Effector memory CD8-positive, alpha-beta T cell (primary cell): ENCODE results near the gene MKRN2OS.

ENCODE experiments used
- ATAC-seq: fragments of 150-1000 bp; cut with Tn5 transposase; replicated peaks from 2 replicates; pipeline ENCODE4 v1.10.0; 2021; ENCODE audit warnings: mild to moderate bottlenecking, moderate library complexity
- DNase-seq, 3 experiments: peaks; one replicate each; pipeline ENCODE4 v3.0.0; 2021
- H3K27ac Mint-ChIP-seq, 2 donors: one replicate each; pipeline ENCODE4 v1.8.0; 2022; ENCODE audit warnings: mild to moderate bottlenecking in 2 of 2, mixed read lengths in 2 of 2, moderate library complexity in 2 of 2
- H3K27me3 Mint-ChIP-seq, 2 donors: one replicate each; pipeline ENCODE4 v1.8.0; 2022; ENCODE audit warnings: mixed read lengths in 2 of 2
- H3K36me3 Mint-ChIP-seq: one replicate; pipeline ENCODE4 v1.8.0; 2022; ENCODE audit warnings: mild to moderate bottlenecking, moderate library complexity, mixed read lengths; ENCODE audit not compliant: insufficient read depth
- H3K4me1 Mint-ChIP-seq, 2 donors: one replicate each; pipeline ENCODE4 v1.8.0; 2022; ENCODE audit warnings: low read depth in 2 of 2, mixed read lengths in 2 of 2
- H3K4me3 Mint-ChIP-seq, 2 donors: one replicate each; pipeline ENCODE4 v1.8.0; 2022; ENCODE audit warnings: mild to moderate bottlenecking in 2 of 2, mixed read lengths in 2 of 2, moderate library complexity in 2 of 2
- H3K9me3 Mint-ChIP-seq, 2 donors: one replicate each; pipeline ENCODE4 v1.8.0; 2022; ENCODE audit warnings: mixed read lengths in 2 of 2

MKRN2OS gene

GRCh38 chr3:12521010-12521409 is 24.3 kb downstream of the MKRN2OS start:
- H3K27ac Mint-ChIP-seq: no peak overlapping the region
- H3K36me3 Mint-ChIP-seq: peaks cover 3% of the 10 kb centered on the region

GRCh38 chr3:12518261-12519028 is 26.9 kb downstream of the MKRN2OS start:
- Mint-ChIP-seq H3K4me1 (peaks cover 0 to 3% of the 10 kb centered on the region in 2 donors), H3K36me3 (no peaks in the 10 kb centered on the region), H3K4me3 (no peak overlapping the region), H3K27me3 (no peaks in the 10 kb centered on the region), H3K9me3 (no peaks in the 10 kb centered on the region), H3K27ac (no peak overlapping the region)
- DNase-seq: no peak
- no peak for ATAC-seq

More at GRCh38 chr3:12521010-12521409, 24.3 kb downstream of the MKRN2OS start:
- no peak for ATAC-seq
- no peaks in the 10 kb centered on the region for H3K4me1 Mint-ChIP-seq
- H3K9me3 Mint-ChIP-seq: no peaks in the 10 kb centered on the region
- no peak overlapping the region for H3K4me3 Mint-ChIP-seq
- H3K27me3 Mint-ChIP-seq: no peaks in the 10 kb centered on the region
- DNase-seq: no peak

DNA sequence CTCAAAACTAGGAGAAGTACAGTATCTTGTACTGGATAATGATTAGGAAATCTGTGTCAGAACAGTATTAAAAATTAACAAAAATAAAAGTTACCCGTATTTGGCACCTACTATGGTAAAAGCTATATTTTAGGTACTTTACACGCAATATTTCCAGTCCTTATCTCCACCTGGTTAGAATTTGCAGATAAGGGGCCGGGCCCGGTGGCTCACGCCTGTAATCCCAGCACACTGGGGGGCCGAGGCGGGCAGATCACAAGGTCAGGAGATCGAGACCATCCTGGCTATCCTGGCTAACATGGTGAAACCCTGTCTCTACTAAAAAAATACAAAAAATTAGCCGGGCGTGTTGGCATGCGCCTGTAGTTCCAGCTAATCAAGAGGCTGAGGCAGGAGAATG is 28.4 kb downstream of the MKRN2OS start:
- Mint-ChIP-seq H3K4me1 (peaks cover 0 to 3% of the 10 kb centered on the region in 2 donors), H3K4me3 (no peak overlapping the region), H3K36me3 (no peaks in the 10 kb centered on the region), H3K27ac (no peak overlapping the region), H3K9me3 (no peaks in the 10 kb centered on the region), H3K27me3 (no peaks in the 10 kb centered on the region)
- DNase-seq (no peak), ATAC-seq (no peak)

DNA sequence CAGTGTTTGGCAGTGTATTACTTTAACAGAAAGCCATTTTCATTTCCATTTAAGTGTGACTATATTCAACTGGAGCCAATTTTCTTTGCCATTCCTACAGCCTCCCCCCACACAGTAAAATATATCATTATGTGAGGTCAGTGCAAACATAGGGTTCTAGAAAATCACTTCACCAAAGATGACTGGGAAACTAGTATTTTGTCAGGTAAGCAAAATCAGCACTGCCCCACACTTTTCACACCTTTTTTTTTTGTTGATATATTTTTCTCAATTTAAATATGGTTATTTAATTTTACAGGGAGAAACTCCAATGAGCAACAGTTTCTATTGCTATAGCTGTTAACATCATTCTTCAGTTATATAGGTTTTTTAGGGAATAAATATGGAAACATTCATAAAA is 29.7 kb downstream of the MKRN2OS start:
- H3K4me3 Mint-ChIP-seq: no peak overlapping the region
- no peaks in the 10 kb centered on the region for H3K36me3 Mint-ChIP-seq
- H3K27me3 Mint-ChIP-seq: no peaks in the 10 kb centered on the region
- H3K27ac Mint-ChIP-seq: peak overlapping the region in 1 of 2 donors; percentile 71
- no peaks in the 10 kb centered on the region for H3K9me3 Mint-ChIP-seq
- peaks cover 0 to 3% of the 10 kb centered on the region in 2 donors for H3K4me1 Mint-ChIP-seq
- ATAC-seq: no peak
- no peak for DNase-seq

- no peaks in the 10 kb centered on the region for H3K36me3 Mint-ChIP-seq
- no peak for ATAC-seq
- no peaks in the 10 kb centered on the region for H3K9me3 Mint-ChIP-seq
- H3K27me3 Mint-ChIP-seq: no peaks in the 10 kb centered on the region
- no peak overlapping the region for H3K27ac Mint-ChIP-seq
- no peak overlapping the region for H3K4me3 Mint-ChIP-seq
- no peak for DNase-seq
- H3K4me1 Mint-ChIP-seq: peaks cover 0 to 3% of the 10 kb centered on the region in 2 donors
Measured at GRCh38 chr3:12513694-12514446, 31.4 kb downstream of the MKRN2OS start.

DNA sequence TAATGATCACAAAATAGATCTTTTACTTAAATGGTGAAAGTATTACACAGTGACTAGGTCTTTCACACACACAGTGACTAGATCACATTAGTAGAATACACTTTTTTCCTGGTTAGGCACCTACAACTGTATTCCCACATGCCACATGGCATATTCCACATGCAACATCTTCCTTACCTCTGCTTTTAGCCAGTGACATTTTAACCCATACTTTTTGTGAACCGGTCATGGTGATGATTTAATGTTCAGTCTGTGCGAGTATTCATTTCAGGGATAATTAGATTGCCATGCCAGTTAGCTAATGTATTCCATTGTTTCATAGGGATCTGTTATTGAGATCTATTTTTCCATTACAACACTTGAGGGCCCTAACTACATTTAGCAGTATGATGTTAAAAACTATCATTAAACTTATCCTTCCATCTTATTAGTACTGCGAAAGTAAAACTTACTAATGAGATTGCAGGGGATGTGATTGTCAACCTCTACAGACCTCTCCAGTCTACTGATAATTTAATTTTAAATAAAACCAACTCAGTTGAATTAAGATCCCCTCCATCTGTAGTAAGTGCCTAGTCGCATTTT is 32.7 kb downstream of the MKRN2OS start:
- ATAC-seq: no peak
- no peak overlapping the region for H3K4me3 Mint-ChIP-seq
- no peak for DNase-seq
- no peak overlapping the region for H3K27ac Mint-ChIP-seq
- no peaks in the 10 kb centered on the region for H3K36me3 Mint-ChIP-seq
- H3K4me1 Mint-ChIP-seq: peaks cover 0 to 3% of the 10 kb centered on the region in 2 donors
- no peaks in the 10 kb centered on the region for H3K9me3 Mint-ChIP-seq
- no peaks in the 10 kb centered on the region for H3K27me3 Mint-ChIP-seq

DNA sequence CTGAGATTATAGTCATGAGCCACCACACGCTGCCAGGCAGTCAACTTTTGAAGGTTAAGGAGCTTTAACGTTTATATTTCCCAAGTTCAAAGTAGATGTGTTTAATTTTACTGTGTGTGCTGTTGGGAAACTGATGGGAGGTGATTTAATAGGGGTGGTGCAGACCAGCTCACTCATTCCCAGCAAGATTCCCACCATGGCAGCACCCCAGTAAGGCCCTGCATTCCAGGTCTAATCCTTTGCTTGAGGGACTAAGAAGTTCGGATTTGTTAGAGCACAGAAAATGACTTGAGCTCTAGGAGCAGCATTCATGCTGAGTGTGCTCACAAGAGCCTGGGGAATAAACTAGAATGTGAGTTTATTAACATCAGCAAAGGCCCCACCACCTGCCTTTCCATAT is 35.8 kb downstream of the MKRN2OS start:
- H3K36me3 Mint-ChIP-seq: peaks cover 4% of the 10 kb centered on the region
- no peaks in the 10 kb centered on the region for H3K9me3 Mint-ChIP-seq
- no peaks in the 10 kb centered on the region for H3K27me3 Mint-ChIP-seq
- ATAC-seq (no peak), DNase-seq (no peak)
- no peak overlapping the region for H3K4me3 Mint-ChIP-seq
- H3K4me1 Mint-ChIP-seq: peaks cover 0 to 3% of the 10 kb centered on the region in 2 donors
- no peak overlapping the region for H3K27ac Mint-ChIP-seq

GRCh38 chr3:12508291-12508700 is 37.0 kb downstream of the MKRN2OS start:
- no peak overlapping the region for H3K4me3 Mint-ChIP-seq
- ATAC-seq (no peak), DNase-seq (no peak)
- H3K27ac Mint-ChIP-seq: no peak overlapping the region
- no peaks in the 10 kb centered on the region for H3K27me3 Mint-ChIP-seq
- H3K36me3 Mint-ChIP-seq: peaks cover 14% of the 10 kb centered on the region
- no peaks in the 10 kb centered on the region for H3K4me1 Mint-ChIP-seq
- no peaks in the 10 kb centered on the region for H3K9me3 Mint-ChIP-seq

GRCh38 chr3:12507591-12508281 is 37.6 kb downstream of the MKRN2OS start:
- H3K27ac Mint-ChIP-seq: no peak overlapping the region
- no peak overlapping the region for H3K4me3 Mint-ChIP-seq
- ATAC-seq (no peak), DNase-seq (no peak)
- H3K4me1 Mint-ChIP-seq: no peaks in the 10 kb centered on the region
- no peaks in the 10 kb centered on the region for H3K9me3 Mint-ChIP-seq
- peaks cover 14% of the 10 kb centered on the region for H3K36me3 Mint-ChIP-seq
- H3K27me3 Mint-ChIP-seq: no peaks in the 10 kb centered on the region

DNA sequence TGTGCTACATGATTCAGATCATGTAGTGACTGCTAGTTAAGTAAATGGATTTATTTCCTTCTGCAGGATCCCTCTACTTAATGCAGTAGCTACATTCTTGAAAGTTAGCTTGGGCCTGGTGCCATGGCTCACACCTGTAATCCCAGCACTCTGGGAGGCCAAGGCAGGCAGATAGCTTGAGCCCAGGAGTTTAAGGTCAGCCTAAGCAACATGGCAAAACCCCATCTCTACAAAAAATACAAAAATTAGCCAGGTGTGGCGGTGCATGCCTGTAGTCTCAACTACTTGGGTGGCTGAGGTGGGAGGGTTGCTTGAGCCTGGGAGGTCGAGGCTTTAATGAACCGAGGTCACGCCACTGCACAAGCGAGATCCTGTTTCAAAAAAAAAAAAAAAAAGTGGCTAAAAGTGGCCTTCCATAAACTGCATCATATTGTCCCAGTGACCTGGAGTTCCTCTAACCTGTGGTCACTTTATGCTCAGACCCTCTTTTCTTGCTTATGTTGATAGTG is 39.0 kb downstream of the MKRN2OS start:
- H3K9me3 Mint-ChIP-seq: no peaks in the 10 kb centered on the region
- H3K36me3 Mint-ChIP-seq: peaks cover 14% of the 10 kb centered on the region
- no peak overlapping the region for H3K27ac Mint-ChIP-seq
- H3K4me3 Mint-ChIP-seq: no peak overlapping the region
- H3K4me1 Mint-ChIP-seq: no peaks in the 10 kb centered on the region
- DNase-seq (no peak), ATAC-seq (no peak)
- H3K27me3 Mint-ChIP-seq: no peaks in the 10 kb centered on the region

GRCh38 chr3:12503126-12503957 is 42.0 kb downstream of the MKRN2OS start:
- H3K27me3 Mint-ChIP-seq: no peaks in the 10 kb centered on the region
- H3K36me3 Mint-ChIP-seq: peaks cover 14% of the 10 kb centered on the region
- DNase-seq (no peak), ATAC-seq (no peak)
- peak overlapping the region in 1 of 2 donors; percentile 20 for H3K27ac Mint-ChIP-seq
- H3K4me1 Mint-ChIP-seq: no peaks in the 10 kb centered on the region
- no peak overlapping the region for H3K4me3 Mint-ChIP-seq
- H3K9me3 Mint-ChIP-seq: no peaks in the 10 kb centered on the region

- Mint-ChIP-seq H3K4me3 (no peak overlapping the region), H3K9me3 (no peaks in the 10 kb centered on the region), H3K4me1 (no peaks in the 10 kb centered on the region), H3K27me3 (no peaks in the 10 kb centered on the region), H3K36me3 (peaks cover 13% of the 10 kb centered on the region), H3K27ac (no peak overlapping the region)
- DNase-seq: no peak
- ATAC-seq: no peak
Measured at GRCh38 chr3:12501360-12502020, 43.8 kb downstream of the MKRN2OS start.
